Measurements from ENCODE around the gene CSNK1A1L. TPM values are rescaled to one million over a fixed set of nuclear protein-coding genes. Genes with fewer than 3 reads are reported as not detected.

CSNK1A1L gene
- total and polyA plus RNA-seq, 2 donors (not counting 3 experiments of a cell fraction or from before 2014, with no cell fraction given) = not detected

DNA sequence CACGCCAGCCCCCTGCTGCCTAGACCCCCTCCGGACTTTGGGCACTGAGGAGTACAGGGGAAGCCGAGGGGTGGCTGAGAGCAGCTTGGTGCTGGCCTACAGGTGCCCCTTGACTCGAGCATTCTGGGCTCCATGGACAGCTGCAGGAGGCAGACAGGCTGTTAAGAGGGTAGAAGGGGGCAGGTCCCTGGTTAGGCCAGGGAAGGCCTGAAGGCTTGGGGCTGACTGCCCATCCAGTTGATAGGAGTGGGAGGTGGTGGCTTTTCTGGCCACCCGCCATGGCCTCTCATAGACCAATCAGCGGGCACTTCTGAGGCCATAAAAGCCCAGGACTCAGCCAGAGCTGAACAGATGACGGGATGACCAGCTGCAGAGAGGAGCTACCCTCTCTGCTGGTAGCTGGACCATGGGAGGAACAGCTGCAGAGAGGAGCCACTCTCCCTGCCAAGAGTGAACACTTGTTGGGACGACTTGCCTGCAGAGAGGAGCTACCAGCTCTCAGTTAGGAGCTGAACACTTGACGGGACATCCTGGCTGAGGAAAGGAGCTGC, 35.2 kb downstream of the CSNK1A1L start:
- H2AFZ ChIP-seq (ENCODE audit: low read depth, low read length) = no peak overlapping the region
- no peak overlapping the region for H3K27ac ChIP-seq (ENCODE audit: insufficient read depth, low read depth, low read length)
- FAIRE-seq (no peak), DNase-seq (ENCODE audit: low read depth, low spot score) (no peak)
- H3K9me3 ChIP-seq (replicated peaks; ENCODE audit: control insufficient read depth, insufficient read depth, low read length) = no peaks in the 10 kb centered on the region
- H3K4me3 ChIP-seq (replicated peaks in 1 of 3; ENCODE audit: insufficient read depth in 1 of 3, low read depth in 1 of 3, low read length in 3 of 3) = no peak overlapping the region
- no peaks in the 10 kb centered on the region for H3K27me3 ChIP-seq (ENCODE audit: control insufficient read depth in 2 of 2, insufficient read depth in 2 of 2, low read length in 2 of 2)
- dilution Hi-C loops (cut with MboI; ENCODE audit: extremely low pct_ligation_motif_present, low sequenced_read_pairs) = no loop called here
- intact Hi-C loops (cut with micrococcal nuclease) = no loop called here
- CTCF ChIA-PET = interaction anchor here (0.7 to 4.2 kb wide), 10 partner anchors 11 to 1091 kb away, joined by 3 to 31 read pairs (median 4); no protein-coding TSS in a partner anchor
- no peaks in the 10 kb centered on the region for H3K79me2 ChIP-seq (ENCODE audit: control insufficient read depth, insufficient read depth, low read length)
- H3K36me3 ChIP-seq (ENCODE audit: control insufficient read depth in 2 of 2, extremely low read depth in 1 of 2, insufficient read depth in 2 of 2, low read length in 2 of 2) = no peaks in the 10 kb centered on the region
- no peaks in the 10 kb centered on the region for H3K4me1 ChIP-seq (ENCODE audit: control insufficient read depth, extremely low read depth, insufficient read depth, low read length)
- no peaks in the 10 kb centered on the region for H4K20me1 ChIP-seq (replicated peaks; ENCODE audit: control insufficient read depth, extremely low read depth, insufficient read depth, low read length)
- no peak overlapping the region for H3K9ac ChIP-seq (replicated peaks; ENCODE audit: extremely low read depth, insufficient read depth, low read length)
- POLR2A ChIA-PET = no interaction called here
- no peaks in the 10 kb centered on the region for H3K9me1 ChIP-seq (replicated peaks; ENCODE audit: control insufficient read depth, extremely low read depth, insufficient read depth, low read length)
- H3K4me2 ChIP-seq (ENCODE audit: insufficient read depth, low read length) = no peak overlapping the region
- TF ChIP-seq MYC (IDR thresholded peaks at IDR 0.05; ENCODE audit: low read depth, low read length) (no peak), FOS (IDR thresholded peaks at IDR 0.05; ENCODE audit: borderline replicate concordance, insufficient read depth, low read length) (no peak), POLR2AphosphoS5 (IDR thresholded peaks at IDR 0.05; ENCODE audit: insufficient read depth, low read depth, low read length) (no peak), EZH2 (IDR thresholded peaks at IDR 0.05; ENCODE audit: borderline replicate concordance, low read depth, low read length, severe bottlenecking) (no peak), GATA2 (IDR thresholded peaks at IDR 0.05; ENCODE audit: insufficient read depth, insufficient read length, low read depth, low read length) (no peak), JUN (IDR thresholded peaks at IDR 0.05; ENCODE audit: borderline replicate concordance, insufficient read depth, insufficient read length, low read depth) (no peak), POLR2A (IDR thresholded peaks at IDR 0.05; ENCODE audit: low read depth, low read length) (no peak)
- TF ChIP-seq, protein P1, sequence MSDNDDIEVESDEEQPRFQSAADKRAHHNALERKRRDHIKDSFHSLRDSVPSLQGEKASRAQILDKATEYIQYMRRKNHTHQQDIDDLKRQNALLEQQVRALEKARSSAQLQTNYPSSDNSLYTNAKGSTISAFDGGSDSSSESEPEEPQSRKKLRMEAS (IDR thresholded peaks at IDR 0.05; ENCODE audit: insufficient read depth, insufficient read length) = no peak
- TF ChIP-seq, protein P2, sequence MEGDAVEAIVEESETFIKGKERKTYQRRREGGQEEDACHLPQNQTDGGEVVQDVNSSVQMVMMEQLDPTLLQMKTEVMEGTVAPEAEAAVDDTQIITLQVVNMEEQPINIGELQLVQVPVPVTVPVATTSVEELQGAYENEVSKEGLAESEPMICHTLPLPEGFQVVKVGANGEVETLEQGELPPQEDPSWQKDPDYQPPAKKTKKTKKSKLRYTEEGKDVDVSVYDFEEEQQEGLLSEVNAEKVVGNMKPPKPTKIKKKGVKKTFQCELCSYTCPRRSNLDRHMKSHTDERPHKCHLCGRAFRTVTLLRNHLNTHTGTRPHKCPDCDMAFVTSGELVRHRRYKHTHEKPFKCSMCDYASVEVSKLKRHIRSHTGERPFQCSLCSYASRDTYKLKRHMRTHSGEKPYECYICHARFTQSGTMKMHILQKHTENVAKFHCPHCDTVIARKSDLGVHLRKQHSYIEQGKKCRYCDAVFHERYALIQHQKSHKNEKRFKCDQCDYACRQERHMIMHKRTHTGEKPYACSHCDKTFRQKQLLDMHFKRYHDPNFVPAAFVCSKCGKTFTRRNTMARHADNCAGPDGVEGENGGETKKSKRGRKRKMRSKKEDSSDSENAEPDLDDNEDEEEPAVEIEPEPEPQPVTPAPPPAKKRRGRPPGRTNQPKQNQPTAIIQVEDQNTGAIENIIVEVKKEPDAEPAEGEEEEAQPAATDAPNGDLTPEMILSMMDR (IDR thresholded peaks at IDR 0.05; ENCODE audit: extremely low read depth in 1 of 2, insufficient read depth in 1 of 2, low read depth in 1 of 2, low read length in 2 of 2) = no peak
- BruUV-seq (replicated peaks) = no TSS peak

Data from endothelial cell of umbilical vein (primary cell).